ENCODE data around the gene ORC4.

ORC4 gene

DNA sequence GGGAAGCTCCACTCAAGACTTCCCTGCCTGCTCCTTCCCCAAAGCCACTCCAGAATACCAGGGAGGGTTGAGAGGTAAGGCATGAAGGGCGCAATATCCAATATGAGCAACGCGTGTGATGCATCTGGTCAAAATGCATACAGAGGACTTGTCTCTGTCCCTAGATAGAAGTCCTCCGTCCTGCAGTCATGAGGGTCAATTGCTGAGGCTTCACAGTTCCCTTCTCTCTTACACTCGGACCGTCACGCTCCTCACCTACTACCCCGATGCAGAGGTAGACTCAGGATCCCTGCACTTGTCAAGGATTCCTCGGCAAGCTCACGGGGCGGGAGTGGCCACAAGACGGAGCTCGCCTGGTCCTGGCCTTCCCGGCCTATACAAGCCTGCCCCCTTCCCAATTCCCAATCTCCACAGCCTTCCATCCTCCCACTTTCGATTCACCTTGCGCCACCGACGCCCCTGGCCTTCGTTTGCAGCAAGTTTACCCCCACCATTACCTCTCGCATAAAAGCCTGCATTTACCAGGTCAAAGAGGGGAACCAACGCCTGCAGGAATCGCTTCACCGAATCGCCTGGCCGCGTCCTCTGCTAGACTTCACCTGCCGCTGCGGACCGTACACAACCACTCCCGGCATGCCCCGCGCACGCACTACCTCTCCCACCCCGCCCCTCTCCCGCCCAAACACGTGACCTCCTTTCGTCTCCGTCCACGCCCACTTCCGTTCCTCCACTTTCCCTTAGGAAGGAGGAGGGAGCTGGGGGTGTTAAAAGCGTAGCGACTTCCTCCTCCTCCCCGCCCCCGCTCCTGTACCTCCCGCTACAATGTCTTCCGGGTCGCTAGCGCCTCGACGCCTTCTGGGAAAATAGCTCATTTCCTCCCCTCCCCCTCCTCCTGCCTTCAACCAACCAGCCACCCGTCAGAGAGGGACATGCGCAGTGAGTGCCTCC lies at the start of gene ORC4:
TSS of gene ORC4 (minus strand) at position 627 of the 948 bp plus-strand sequence. CDS start 44,779 bp downstream, outside the sequence.
- DNase-seq (ENCODE audit: low read depth in 2 of 2): peak; percentile 96 to 98

DNA sequence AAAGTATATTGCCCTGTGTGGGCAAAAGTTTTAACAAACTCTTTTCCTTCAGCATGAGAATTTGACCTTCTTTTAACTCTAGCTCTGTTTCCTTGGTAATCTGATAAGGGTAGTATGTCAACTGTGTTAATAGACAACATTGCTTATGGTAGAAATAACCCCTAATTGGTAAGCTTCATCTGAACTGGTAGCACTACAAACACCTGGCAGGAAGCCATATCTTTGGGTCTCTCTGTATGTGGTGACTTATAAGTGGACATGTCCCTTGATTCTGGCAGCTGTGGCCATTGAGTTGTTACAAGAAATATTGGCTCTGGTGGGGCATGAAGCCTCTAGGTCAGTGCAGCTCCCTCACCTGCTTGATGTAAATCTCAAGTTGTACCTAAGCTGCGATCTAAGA lies 47.3 kb upstream of the ORC4 start:
- DNase-seq (ENCODE audit: low read depth in 2 of 2): no peak

DNA sequence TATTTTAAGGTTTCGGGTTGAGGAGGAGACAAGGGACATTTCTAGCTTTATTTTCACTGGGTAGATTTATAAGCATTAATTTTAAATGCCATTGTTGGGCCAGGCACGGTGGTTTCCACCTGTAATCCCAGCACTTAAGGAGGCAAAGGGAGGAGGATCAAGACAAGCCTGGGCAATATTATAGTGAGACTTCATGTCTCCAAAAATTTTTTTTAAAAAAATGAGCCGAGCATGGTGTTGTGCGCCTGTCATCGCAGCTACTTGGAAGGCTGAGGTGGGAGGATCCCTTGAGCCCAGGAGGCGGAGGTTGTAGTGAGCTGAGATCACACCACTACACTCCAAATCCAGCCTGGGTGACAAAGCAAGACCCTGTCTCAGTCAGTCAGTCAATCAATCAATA lies 45.4 kb upstream of the ORC4 start:
- no peak for DNase-seq (ENCODE audit: low read depth in 2 of 2)

DNA sequence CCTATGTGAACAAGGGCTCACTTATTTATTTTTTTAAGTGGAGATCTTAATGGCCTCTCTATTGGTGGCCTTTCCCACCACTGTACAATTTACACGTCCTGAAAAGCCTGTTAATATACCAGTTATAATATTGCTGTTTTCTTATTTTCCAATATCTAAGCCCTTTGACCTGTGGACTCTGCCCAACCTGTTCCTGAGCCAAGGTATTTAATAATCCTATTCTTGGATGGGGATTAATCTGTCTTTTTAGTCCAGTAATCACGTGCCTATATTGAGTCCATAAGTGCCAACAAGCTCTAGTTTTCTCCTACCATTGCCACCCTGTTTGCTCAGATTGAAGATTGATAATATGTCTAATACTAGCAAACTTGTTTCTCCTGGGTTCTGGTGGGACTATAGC lies 43.1 kb upstream of the ORC4 start:
- DNase-seq (ENCODE audit: low read depth in 2 of 2): no peak

DNA sequence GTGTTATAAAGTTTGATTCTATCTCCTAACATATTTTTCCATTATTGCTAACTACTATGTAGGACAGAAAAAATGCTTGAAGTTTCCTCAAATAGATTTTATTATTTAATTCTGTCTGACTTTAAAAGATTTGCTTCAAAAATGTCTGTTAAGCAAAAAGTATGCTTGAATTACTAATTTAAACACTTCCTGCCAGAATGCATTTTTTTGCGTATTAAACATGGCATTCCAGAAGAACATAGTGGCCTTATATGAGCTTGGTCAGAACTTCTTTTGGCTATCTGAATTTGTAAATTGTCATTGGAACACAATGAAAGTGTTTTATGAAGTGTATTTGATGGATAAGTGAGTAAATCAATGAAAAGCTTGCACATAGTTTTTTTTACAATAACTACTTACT lies 38.1 kb upstream of the ORC4 start:
- DNase-seq (ENCODE audit: low read depth in 2 of 2): no peak

DNA sequence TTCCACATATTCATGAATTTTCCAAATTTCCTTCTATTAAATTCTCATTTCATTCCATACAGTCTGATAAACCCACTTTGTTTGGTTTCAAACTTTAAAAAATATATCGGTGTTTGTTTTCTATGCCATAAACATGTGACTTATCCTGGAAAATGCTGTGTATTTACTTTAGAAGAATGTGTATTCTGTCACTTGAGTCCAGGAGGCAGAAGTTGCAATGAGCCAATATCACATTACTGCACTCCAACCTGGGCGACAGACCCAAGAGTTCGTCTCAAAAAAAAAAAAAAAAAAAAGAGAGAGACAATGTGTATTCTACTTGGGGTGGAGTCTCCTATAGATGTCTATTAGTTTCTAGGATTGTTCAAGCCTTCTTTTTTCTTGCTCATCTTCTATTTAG lies 32.1 kb upstream of the ORC4 start:
- DNase-seq (ENCODE audit: low read depth in 2 of 2): no peak

DNA sequence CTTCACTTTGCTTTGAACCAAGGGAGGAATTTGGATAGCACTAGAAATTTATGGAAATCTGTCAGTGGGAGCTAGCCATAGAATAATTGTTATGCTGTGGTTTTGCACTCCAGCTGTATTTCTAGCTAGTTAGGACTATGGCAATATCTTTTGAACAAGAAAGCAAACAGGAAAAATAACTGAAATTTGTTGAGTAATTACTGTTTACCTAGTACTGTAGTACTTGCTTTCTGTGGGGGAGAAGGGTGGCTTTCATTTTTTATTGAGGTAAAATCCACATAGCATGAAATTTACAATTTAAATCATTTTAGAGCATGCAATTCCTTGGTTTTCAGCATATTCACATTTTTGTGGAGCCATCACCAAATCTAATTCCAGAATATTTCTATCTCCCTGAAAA lies 28.7 kb upstream of the ORC4 start:
- DNase-seq (ENCODE audit: low read depth in 2 of 2): no peak

DNA sequence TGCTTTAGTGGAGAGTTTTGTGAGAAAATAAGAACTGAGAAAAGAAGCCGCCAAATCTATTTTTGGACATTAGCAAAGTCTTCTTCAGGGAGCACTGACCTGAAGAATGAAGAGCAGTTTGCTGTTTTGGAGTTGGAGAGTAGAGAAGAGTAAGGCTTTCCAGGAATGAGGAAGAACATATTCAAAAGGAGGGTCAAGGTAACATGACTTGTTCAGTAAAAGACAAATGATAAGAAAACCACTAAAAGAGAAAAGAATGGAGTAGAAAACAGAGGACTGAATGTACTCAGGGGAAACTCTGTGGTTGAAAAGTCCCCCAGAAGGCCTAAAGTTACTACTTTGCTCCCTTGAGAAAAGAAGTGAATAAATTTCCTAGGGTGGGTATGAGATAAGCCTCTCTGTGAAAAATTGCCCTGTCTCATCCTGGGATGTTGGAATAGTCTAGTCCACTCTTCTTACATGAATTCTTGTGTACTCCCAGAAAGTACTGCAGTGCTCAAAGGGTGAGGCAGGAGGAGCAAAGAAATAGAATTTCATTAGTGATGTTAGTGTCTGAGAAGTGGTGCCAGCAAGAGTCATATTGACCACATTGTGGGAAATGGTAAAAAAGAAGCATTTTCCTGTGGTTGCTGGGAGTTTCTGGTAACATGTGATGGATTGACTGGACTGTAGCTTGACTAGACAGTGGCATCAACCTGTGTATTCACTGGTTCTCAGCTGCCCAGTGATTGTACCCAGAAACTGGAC lies 28.1 kb upstream of the ORC4 start:
- DNase-seq (ENCODE audit: low read depth in 2 of 2): no peak

DNA sequence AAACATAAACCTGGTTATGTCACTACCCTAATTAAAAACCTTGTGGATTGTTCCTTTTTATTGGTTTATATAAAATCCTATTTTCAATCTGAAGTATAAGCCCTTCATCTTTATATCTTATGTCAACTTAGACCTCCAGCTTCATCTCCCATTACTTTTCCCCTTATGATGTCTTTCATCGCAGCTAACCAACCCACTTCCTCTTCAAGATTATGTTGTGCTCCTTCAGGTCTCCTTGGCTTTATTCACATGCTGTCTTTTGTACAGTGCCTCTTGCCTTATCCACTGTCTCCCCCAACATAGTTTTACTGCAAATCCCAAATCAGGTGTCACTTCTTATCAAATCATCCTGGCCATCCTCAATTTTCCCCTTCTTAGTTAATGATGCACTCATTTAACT lies 26.3 kb upstream of the ORC4 start:
- no peak for DNase-seq (ENCODE audit: low read depth in 2 of 2)

DNA sequence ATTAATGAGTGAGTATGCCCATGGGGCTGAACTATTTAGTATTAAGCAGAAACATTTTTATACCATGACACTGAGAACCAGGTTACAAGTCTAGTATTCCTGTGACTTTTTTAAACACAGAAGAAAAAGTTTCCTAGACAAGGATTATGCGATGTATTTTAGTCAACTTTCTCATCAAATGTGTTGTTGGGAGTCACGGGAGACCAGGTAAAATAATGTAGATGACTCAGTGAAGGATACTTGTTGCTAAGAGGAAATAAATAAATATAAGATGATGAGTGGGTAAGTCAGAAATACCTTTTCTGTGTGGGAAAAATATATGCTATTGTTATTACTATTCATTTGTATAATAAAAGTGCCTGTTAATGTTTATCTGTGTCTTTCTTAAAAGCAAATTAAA lies 23.8 kb upstream of the ORC4 start:
- no peak for DNase-seq (ENCODE audit: low read depth in 2 of 2)

DNA sequence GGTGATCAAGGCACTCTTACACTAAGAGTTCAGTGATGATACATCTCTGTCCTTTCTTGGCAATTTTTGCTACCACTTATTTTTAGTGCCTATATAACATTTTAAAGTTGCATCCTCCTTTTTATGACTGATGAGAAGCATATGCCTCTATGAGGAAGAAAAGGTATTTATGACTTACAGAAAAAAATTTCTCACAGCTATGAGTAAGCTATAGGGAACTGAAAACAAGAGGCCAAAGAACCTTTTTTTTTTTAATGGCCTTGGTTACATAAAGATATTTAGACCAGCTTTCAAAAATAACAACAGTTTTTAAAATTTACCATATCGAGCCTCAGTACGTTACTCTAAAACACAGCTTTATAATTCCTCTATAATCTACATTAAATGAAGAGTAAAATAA lies 21.7 kb upstream of the ORC4 start:
- no peak for DNase-seq (ENCODE audit: low read depth in 2 of 2)

DNA sequence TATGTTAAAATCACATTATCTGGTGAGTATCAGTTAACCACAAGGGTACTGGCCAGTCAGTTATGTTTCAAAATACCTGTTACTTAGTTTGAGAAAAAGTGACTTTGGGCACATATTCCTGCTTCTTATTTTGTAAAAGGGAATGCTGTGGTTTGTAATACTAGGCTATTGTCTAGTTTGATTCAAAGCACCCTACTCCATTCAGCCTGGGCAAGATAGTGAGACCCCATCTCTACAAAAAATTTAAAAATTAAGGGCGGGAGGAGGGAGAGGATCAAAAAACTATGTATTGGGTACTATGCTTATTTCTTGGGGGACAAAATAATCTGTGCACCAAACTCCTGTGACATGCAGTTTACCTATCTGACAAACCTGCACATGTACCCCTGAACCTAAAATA lies 19.2 kb upstream of the ORC4 start:
- DNase-seq (ENCODE audit: low read depth in 2 of 2): no peak

DNA sequence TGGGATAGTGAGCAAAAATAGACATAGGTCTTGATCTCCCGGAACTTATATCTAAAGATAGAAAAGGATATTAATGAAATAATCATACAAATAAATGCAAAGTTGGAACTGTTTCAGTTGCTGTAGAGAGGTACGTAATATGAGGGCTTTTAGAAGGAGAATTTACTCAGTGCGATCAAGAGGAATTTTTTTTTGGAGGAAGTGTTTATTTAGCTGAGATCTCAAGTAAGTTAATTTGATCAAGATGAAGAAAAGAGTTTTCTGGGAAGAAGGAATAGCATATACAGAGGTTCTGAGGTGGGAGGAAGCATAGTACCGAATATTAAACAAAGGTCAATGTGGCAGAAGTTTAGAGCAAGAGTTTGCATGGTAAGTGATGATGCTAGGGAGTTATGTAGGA lies 11.7 kb upstream of the ORC4 start:
- no peak for DNase-seq (ENCODE audit: low read depth in 2 of 2)

DNA sequence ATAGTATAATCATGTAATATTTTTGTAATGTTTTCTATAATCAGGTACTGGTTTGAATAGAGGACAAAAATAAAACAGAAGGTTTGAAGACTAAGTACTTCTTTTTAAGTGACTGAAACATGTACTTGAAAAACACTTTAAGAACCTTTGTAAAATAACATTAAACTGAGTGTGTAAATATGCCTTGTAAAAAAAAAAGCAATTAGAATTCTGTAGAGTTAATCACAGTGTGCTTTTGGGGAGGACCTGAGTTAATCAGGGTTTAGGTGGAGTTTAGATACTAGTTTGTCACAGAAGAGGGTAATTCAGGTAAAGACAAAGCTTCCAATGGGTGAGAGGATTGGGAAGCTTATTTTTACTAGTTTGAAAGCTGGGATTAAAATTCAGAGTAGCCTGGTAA lies 10.6 kb upstream of the ORC4 start:
- DNase-seq (ENCODE audit: low read depth in 2 of 2): no peak

DNA sequence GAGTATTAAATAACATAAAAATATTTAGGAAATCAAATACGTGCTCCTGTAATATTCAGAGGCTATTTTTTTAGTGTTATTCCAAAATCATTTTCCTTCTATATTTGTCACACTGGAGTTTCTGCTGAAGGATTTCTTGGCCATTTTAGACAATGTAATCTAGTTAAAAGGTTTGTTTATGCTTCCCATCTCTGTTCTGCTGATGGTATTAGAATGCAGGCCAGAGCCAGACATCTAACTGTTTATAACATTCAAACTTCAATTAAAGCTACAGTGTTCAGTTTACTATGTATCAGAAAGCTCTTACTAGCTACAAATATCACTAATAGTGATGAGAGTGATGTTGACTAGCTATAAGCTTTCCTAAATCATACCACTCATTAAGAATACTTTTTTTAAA lies 8.2 kb upstream of the ORC4 start:
- no peak for DNase-seq (ENCODE audit: low read depth in 2 of 2)

DNA sequence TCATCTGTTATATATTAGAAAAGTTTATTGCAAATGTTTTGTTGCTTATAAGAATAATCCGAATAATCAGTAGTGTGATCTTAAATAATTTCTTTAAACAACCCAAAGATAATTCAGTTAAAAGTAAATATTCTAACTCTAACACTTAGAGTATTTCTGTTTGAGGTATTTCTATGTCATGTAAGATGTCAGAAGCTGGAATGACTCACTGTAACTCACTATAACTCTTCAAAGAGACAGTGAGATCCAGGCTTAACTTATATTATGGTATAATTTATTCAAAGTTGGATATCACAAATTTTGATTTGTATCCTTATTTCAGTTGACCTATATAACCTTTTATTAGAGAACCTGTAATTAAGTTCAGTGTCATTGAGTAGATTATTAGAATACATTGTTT lies 7.3 kb upstream of the ORC4 start:
- DNase-seq (ENCODE audit: low read depth in 2 of 2): no peak

DNA sequence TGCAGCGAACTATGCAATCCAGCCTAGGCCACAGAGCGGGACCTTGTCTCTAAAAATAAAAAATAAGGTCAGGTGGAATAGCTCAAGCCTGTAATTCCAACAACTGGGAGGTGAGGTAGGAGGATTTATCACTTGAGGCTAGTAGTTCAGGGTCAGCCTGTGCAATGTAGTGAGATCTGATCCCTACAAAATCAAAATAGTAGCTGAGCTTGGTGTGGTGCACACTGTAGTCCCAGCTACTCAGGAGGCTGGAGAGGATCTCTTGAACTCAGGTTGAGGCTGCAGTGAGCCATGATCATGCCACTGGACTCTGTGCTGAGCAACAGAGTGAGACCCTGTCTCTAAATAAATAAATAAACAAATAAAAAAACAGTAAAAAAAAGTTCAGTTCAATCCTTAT lies 6.0 kb upstream of the ORC4 start:
- no peak for DNase-seq (ENCODE audit: low read depth in 2 of 2)

DNA sequence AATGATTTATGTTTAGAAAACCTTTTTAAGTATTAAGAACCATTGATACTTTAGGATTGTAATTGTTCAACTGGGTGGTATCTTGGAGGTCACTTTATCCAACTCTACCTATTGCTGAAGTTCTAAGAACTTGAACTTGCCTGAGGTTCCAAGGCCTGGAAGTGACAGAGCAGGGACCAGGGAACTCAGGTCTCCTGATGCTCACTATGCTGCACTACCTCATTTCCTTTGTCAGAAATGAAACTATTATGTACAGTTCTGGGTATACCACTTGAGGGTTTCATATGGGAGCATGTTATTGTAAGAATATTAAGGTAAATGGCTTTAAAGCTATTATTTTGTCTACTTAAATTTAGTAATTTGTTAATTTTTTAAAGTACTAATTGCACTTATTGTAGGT lies 3.3 kb upstream of the ORC4 start:
- no peak for DNase-seq (ENCODE audit: low read depth in 2 of 2)

DNA sequence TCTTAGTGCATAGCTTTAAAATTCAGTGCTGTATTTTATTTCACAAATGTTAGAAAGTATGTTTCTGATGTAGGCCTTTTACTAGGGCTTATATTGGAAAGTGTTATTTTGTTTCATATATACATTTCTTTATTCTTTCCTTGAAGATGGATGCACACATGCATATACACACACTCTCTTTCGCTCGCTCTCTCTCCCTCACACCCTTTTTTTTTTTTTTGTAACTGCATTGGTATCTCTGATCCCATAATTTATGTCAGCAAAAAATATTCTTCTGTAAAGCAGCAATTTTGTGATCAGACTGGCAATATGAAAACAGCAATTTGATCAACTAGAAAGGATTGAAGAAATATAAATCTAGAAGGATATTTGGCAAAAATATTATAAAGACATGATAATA lies 2.3 kb upstream of the ORC4 start:
- DNase-seq (ENCODE audit: low read depth in 2 of 2): no peak

DNA sequence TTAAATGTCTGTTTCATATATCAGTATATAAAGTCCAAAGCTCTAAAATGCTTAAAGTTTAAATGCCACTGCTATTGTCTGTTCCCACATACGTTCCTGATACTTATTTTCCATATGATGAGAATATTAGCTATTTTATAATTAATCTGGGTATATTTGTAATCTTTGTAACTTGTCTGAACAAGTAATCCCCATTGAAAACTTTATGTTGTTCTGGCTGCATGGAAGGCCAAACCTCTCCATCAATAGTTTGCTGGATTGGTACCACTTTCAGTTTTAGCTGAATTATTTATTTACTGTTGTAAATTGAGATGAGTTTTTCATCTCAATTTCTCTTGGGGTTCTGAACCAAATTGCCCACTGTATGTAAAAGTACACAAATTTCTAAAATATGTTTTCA lies 1.8 kb upstream of the ORC4 start:
- no peak for DNase-seq (ENCODE audit: low read depth in 2 of 2)

DNA sequence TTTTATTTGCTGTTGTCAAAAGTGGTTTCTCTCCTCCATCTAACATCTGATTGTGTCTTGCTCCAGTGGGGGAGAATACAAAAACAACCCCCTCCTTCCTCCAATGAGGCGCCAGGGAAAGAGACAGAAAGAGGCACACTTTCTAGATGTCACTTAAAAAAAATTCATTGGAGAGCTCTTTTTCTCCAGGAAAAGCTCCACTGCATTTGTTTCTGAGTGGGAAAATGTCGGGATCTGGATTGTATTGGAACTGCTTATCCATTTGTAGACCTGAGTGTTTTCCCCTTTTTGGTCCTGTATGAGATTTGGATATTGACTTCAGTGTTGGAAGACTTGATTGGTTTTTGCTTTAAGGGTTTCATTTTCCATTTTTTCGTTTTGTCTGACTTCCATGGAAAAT lies 1.3 kb upstream of the ORC4 start:
- no peak for DNase-seq (ENCODE audit: low read depth in 2 of 2)

DNA sequence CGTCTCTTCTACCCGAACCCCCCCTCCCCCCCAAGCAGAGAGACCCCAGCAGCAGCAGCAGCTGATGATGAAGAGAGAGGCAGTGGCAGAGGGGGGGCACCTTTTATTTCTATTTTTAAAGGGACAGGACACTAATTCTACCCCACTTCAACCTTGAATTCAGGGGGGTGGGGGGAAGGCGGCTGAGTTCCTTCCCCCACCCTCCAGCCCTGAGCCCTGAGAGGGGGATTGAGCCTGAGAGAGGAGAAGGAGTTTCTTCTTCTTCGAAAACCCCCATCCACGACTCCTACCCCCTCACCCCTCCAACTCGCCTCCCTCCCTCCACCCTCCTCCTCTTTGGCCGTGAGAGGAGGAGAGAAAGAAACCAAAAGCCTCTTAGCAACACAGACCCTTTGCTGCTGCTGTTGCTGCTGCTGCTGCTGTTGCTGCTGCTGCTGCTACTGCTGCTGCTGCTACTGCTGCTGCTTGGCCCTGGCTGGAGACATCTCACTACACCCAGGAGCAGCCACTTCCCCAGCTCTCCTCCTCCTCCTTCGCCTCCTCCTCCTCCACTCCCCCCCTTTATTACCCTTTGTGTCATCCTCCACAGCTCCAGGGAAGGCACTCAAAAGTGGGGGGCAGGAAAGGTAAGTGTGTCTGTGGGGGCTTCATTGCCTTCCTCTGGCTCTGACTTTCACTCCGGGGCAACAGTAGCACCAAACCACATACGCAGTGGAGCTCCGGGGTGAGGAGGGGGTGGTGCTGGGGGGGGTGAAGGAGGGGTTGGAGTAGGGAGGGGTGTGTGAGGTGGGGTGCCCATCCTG lies 723 bp upstream of the ORC4 start, which contains the start of gene MBD5:
TSS of gene MBD5 (plus strand) at position 33 of the 803 bp plus-strand sequence.
- peak; percentile 26 to 38 for DNase-seq (ENCODE audit: low read depth in 2 of 2)
